ENCODE results near the gene STOML3. TPM values are rescaled to one million over a fixed set of nuclear protein-coding genes. Genes with fewer than 3 reads are reported as not detected.

STOML3 gene
- total RNA-seq, 2 donors from 2014 or later, result not detected

DNA sequence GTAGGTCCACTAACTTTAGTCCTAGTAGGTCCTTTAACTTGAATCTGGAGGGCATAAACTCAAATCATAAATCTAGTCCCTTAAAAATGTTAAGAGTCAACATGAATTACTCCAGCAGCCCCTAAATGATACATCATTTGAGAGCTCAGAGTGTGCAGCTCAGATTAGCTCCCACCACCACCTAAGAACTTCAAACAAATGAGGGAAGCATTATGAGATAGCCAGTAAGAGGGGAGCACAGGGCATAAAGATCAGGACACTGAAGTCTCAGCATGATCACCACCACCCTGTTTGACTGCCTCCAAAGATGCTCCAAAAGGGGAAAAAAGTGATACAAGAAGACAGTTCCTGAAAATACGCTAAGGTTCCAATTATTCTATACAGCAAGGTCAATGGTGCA, 41.5 kb upstream of the STOML3 start:
- no peak overlapping the region for H3K27ac ChIP-seq
- H3K4me1 ChIP-seq (ENCODE audit: control insufficient read depth in 1 of 2, low read depth in 2 of 2), result peaks cover 14 to 32% of the 10 kb centered on the region in 2 donors
- ATAC-seq (ENCODE audit: insufficient number of reproducible peaks, low FRiP score, low read depth) (no peak), DNase-seq (ENCODE audit: low spot score) (no peak)
- no peaks in the 10 kb centered on the region for H3K9me3 ChIP-seq
- peaks cover 7% of the 10 kb centered on the region for H3K36me3 ChIP-seq
- TF ChIP-seq, protein P1, sequence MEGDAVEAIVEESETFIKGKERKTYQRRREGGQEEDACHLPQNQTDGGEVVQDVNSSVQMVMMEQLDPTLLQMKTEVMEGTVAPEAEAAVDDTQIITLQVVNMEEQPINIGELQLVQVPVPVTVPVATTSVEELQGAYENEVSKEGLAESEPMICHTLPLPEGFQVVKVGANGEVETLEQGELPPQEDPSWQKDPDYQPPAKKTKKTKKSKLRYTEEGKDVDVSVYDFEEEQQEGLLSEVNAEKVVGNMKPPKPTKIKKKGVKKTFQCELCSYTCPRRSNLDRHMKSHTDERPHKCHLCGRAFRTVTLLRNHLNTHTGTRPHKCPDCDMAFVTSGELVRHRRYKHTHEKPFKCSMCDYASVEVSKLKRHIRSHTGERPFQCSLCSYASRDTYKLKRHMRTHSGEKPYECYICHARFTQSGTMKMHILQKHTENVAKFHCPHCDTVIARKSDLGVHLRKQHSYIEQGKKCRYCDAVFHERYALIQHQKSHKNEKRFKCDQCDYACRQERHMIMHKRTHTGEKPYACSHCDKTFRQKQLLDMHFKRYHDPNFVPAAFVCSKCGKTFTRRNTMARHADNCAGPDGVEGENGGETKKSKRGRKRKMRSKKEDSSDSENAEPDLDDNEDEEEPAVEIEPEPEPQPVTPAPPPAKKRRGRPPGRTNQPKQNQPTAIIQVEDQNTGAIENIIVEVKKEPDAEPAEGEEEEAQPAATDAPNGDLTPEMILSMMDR (IDR thresholded peaks at IDR 0.05), result no peak
- no peaks in the 10 kb centered on the region for H3K27me3 ChIP-seq (replicated peaks; ENCODE audit: insufficient read depth)
- no peak overlapping the region for H3K4me3 ChIP-seq

GRCh38 chr13:39025433-39025839, 34.8 kb upstream of the STOML3 start:
- TF ChIP-seq, protein P1 (IDR thresholded peaks at IDR 0.05), result no peak
- DNase-seq (ENCODE audit: low spot score) (no peak), ATAC-seq (ENCODE audit: insufficient number of reproducible peaks, low FRiP score, low read depth) (no peak)
- H3K27ac ChIP-seq, result no peak overlapping the region
- H3K27me3 ChIP-seq (replicated peaks; ENCODE audit: insufficient read depth), result no peaks in the 10 kb centered on the region
- H3K9me3 ChIP-seq, result no peaks in the 10 kb centered on the region
- H3K4me1 ChIP-seq (ENCODE audit: control insufficient read depth in 1 of 2, low read depth in 2 of 2), result no peaks in the 10 kb centered on the region
- peaks cover 32% of the 10 kb centered on the region for H3K36me3 ChIP-seq
- H3K4me3 ChIP-seq, result no peak overlapping the region

- Histone ChIP-seq H3K4me3 (no peak overlapping the region), H3K36me3 (peaks cover 32% of the 10 kb centered on the region), H3K27me3 (replicated peaks; ENCODE audit: insufficient read depth) (no peaks in the 10 kb centered on the region), H3K4me1 (ENCODE audit: control insufficient read depth in 1 of 2, low read depth in 2 of 2) (no peaks in the 10 kb centered on the region), H3K27ac (no peak overlapping the region), H3K9me3 (no peaks in the 10 kb centered on the region)
- no peak for DNase-seq (ENCODE audit: low spot score)
- TF ChIP-seq, protein P1 (IDR thresholded peaks at IDR 0.05), result no peak
- ATAC-seq (ENCODE audit: insufficient number of reproducible peaks, low FRiP score, low read depth), result no peak
Measured at GRCh38 chr13:39023761-39024160, 33.1 kb upstream of the STOML3 start.

DNA sequence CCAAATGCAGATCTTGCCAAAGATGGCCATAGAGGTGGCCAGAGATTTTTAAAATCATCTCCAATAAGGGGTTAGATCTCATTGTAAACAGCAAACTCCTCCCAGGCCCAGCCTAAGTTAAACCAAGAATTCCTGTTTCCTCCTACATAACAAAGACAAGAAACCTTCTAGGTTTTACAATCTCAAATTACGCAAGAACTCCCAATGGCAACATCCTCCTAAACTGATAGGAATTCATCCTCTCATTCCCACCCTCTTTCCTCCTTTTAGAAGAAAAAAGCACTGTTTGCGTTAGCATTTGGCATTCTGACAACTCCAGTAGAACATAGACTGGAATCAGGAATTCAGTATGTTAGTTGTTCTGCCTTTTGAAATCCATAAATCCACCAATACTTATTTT, 32.7 kb upstream of the STOML3 start:
- Histone ChIP-seq H3K4me1 (ENCODE audit: control insufficient read depth in 1 of 2, low read depth in 2 of 2) (no peaks in the 10 kb centered on the region), H3K27me3 (replicated peaks; ENCODE audit: insufficient read depth) (no peaks in the 10 kb centered on the region), H3K36me3 (peaks cover 32% of the 10 kb centered on the region), H3K4me3 (no peak overlapping the region), H3K27ac (no peak overlapping the region), H3K9me3 (no peaks in the 10 kb centered on the region)
- DNase-seq (ENCODE audit: low spot score), result no peak
- TF ChIP-seq, protein P1 (IDR thresholded peaks at IDR 0.05), result no peak
- ATAC-seq (ENCODE audit: insufficient number of reproducible peaks, low FRiP score, low read depth), result no peak

DNA sequence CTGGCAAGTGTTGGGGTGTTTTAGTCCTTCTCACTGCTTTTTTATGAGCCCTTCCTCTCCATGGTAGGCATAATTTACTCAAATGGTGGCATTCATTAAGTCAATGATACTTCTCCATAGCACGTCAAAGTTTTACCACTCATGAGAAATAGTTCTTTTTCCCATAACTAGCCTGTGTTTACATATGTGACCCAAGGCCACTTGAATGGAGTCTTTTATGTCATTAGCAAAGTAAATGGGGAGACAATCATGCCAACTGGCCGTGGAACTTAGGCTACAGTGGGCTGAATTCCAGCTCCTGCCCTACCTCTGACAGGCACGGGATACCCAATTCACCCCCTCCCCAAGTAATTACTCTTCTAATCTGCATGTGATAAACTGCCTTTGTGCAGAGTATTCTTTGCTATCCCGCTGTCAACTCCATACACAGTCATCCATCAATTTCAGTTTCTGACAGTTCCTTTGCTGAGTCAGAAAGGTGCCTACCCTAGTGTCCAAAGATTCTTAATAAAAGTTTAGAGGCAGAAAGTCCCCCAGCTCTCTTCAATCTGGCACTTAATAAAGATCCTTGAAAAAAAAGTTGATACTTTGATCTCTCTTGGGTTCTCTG, 30.3 kb upstream of the STOML3 start:
- DNase-seq (ENCODE audit: low spot score) (no peak), ATAC-seq (ENCODE audit: insufficient number of reproducible peaks, low FRiP score, low read depth) (no peak)
- Histone ChIP-seq H3K36me3 (peaks cover 33% of the 10 kb centered on the region), H3K4me1 (ENCODE audit: control insufficient read depth in 1 of 2, low read depth in 2 of 2) (no peaks in the 10 kb centered on the region), H3K27me3 (replicated peaks; ENCODE audit: insufficient read depth) (no peaks in the 10 kb centered on the region), H3K9me3 (no peaks in the 10 kb centered on the region), H3K27ac (no peak overlapping the region), H3K4me3 (no peak overlapping the region)
- TF ChIP-seq, protein P1 (IDR thresholded peaks at IDR 0.05), result no peak

All from thoracic aorta (tissue), 2 donors.